ENCODE measurements around the gene PEAK3.

The PEAK3 gene

GRCh38 chr19:2273356-2274184 is 8.4 kb downstream of the PEAK3 start:
- peak in 1 of 2 donors; percentile 65 for DNase-seq (ENCODE audit: extremely low read depth in 1 of 2, low read depth in 1 of 2)

- DNase-seq (ENCODE audit: extremely low read depth in 1 of 2, low read depth in 1 of 2): no peak
These were observed 10.5 kb downstream of the PEAK3 start for GRCh38 chr19:2271234-2272103.

DNA sequence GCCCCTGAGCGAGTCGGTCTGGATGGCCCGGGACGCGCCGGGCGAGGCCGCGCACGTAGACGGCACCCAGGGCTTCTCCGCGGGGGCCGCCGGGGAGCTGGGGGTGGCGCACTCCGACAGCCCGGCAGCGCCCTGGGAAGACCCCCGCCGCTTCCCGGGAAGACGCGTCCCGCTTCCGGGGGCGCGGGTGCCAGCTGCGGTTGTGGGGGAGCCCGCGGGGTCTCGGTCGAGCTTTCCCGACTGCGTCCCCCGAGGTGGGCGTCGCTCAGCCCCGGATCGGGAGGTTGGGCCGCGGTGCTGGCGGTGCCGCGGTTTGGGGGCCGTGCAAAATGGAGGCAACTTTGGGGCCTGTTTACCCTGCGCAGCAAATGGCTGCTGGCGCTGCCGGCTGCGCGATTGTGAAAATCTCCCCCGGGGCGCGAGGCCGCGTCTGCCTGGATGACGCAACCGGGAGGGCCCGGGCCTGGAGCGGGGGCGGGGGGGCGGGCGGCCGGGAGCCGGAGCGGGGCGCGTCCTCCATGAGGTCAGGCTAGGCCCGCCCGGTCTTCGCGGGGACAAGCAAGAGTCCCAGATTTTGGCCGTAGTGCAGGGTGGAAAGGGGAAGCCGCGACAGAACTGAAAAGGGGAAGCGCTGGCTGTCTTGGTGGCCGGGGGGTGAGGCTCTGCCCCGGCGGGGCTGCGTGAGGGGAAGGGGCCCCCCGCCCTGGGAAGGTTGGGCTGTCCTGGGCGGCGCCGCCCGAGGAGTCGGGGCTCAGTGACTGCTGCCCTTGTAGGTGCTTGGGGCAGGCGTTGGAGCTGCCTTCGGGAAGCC is 11.3 kb downstream of the PEAK3 start:
- peak; percentile 36 to 55 for DNase-seq (ENCODE audit: extremely low read depth in 1 of 2, low read depth in 1 of 2)

DNA sequence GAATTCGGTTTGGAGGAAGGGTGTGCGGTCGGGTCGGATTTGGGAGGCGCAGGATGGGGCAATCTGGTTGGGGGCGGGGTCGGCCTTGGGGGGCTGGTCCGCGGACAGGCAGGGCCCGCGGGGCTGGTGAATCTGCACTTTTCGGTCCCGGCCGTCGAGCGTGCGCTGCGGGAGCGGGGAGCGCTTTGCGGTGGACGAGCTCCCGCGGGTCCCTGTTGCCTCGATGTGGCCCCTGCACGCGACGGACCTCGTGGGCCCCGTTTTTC is 11.9 kb downstream of the PEAK3 start:
- DNase-seq (ENCODE audit: extremely low read depth in 1 of 2, low read depth in 1 of 2): no peak

DNA sequence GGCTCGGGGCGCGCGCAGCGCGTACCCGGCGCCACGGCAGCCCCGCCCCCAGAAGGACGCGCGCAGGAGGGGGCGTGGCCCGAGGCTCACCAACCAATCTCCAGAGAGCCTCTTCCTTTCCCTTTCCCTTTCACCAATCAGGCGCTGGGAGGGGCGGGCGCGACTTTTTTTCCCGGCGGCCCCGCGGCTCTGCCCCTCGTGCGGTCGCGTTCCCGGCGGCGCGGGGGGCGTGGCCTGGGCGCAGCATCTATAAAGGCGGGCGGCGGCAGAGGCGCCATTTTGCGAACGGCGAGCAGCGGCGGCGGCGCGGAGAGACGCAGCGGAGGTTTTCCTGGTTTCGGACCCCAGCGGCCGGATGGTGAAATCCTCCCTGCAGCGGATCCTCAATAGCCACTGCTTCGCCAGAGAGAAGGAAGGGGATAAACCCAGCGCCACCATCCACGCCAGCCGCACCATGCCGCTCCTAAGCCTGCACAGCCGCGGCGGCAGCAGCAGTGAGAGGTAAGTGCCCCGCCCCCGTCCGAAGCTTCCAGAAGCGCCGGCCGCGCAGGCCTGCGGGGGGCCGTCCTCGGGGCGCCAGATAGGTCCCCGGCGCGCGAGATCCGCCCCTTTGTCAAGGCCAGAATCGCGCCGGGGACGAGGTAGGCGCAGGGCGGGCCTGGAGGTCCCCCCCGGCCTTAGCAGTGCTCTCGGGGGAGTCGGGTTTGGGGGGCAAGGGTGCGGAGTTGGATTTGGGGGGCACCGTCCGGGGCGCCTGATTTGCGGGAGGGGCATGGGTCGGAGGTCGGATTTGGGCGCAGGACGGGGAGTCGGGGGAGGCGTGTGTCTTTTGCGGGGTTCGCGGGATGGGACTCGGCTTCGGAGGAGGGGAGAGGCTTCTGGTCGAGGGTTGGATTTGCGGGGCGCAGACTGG is 12.5 kb downstream of the PEAK3 start:
- DNase-seq (ENCODE audit: extremely low read depth in 1 of 2, low read depth in 1 of 2): peak; percentile 97 to 98

DNA sequence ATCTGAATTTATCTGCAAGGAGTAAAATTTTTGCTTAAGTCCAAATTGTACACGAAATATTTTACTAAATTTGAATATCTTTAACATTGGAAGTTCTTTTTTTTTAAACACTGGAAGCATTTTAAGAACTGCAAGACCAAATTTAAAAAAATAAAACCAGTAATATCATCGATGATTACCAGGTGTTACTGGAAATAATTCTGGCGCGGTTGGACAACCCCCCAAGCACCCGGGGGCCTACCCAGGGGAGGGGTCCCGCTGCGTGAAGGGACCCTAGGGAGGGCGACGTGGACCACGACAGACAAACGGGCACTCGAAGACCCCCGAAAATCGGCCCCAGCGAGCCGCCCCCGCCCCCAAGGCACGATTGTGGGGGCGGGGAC is 13.1 kb downstream of the PEAK3 start:
- no peak for DNase-seq (ENCODE audit: extremely low read depth in 1 of 2, low read depth in 1 of 2)

DNA sequence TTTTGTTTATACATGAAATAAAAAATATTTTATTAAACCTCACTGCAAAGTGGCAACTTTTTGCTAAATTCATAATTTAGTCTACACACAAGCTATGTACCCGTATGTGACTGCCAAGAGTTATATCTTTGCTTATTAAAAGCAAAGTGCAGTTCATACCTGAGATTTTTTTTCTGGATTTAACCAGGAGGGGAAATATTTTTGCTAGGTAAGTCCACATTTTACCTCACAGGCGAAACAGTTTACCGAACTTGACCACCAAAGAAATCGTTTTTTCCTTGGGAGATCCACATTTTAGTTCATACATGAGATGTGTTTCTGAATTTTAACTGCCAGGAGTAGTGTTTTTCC is 13.5 kb downstream of the PEAK3 start:
- no peak for DNase-seq (ENCODE audit: extremely low read depth in 1 of 2, low read depth in 1 of 2)

GRCh38 chr19:2266183-2266993 is 15.6 kb downstream of the PEAK3 start:
- no peak for DNase-seq (ENCODE audit: extremely low read depth in 1 of 2, low read depth in 1 of 2)

GRCh38 chr19:2261438-2262172 is 20.4 kb downstream of the PEAK3 start:
- no peak for DNase-seq (ENCODE audit: extremely low read depth in 1 of 2, low read depth in 1 of 2)

DNA sequence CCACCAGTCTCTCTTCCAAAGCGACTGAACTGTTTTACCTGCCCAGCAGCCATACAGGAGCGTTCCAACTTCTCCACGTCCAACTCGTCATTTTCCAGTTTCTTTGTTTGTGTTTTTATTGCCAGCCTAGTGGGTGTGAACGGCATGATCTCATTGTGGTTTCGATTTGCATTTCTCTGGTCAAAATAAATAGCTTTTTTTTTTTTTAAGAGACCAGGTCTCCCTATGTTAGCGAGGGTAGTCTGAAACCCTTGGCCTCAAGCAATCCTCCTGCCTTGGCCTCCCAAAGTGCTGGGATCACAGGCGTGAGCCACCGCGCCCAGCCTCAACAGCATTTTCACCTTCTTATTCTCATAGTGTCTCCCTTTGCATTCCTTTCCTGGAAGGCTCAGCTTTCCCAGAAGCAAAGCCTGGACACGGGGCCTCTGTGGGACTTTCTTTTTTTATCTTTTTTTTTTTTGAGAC is 21.6 kb downstream of the PEAK3 start:
- no peak for DNase-seq (ENCODE audit: extremely low read depth in 1 of 2, low read depth in 1 of 2)

GRCh38 chr19:2259336-2259735 is 22.6 kb downstream of the PEAK3 start:
- no peak for DNase-seq (ENCODE audit: extremely low read depth in 1 of 2, low read depth in 1 of 2)

- no peak for DNase-seq (ENCODE audit: extremely low read depth in 1 of 2, low read depth in 1 of 2)
These were observed 25.8 kb downstream of the PEAK3 start, which contains the start of gene JSRP1 for GRCh38 chr19:2255982-2256685. JSRP1 (minus strand) TSS chr19:2256417; CDS start chr19:2255314, 1,103 bp downstream.

DNA sequence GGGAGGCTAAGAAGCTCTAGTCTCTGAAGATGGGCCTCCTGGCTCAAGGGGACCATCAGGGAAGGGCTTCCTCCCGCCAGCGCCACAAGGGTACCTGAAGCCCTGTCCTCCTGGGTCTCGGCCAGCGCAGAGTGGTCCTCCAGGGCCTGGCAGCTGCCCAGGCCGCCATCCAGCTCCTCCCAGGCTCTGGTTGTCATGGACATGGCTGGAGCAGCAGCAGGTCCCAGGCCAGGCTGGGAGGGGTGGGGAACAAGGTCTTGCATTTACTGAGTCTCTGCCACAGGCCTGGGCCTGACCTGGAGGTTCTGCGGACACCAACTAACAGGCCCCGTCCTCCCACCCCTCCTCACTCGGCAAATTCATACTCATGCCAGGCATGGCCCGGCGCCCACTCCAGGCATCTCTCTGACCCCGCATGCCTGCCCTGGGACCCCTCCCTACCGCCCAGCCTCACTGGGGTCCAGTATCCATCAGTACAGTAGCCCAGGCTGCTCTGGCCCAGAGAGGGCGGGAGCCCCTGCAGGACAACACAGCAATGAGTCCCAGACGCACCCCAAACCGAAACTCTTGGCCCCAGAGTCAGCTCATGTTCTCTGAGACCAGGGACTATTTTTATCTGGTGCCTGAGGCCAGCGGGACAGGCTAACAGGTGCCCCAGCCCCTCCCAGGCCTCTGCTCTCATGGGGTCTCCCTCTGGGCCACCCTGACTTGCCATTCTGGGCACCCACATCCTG is 26.7 kb downstream of the PEAK3 start:
- no peak for DNase-seq (ENCODE audit: extremely low read depth in 1 of 2, low read depth in 1 of 2)

- no peak for DNase-seq (ENCODE audit: extremely low read depth in 1 of 2, low read depth in 1 of 2)
These were observed 27.7 kb downstream of the PEAK3 start for GRCh38 chr19:2254064-2254872.

DNA sequence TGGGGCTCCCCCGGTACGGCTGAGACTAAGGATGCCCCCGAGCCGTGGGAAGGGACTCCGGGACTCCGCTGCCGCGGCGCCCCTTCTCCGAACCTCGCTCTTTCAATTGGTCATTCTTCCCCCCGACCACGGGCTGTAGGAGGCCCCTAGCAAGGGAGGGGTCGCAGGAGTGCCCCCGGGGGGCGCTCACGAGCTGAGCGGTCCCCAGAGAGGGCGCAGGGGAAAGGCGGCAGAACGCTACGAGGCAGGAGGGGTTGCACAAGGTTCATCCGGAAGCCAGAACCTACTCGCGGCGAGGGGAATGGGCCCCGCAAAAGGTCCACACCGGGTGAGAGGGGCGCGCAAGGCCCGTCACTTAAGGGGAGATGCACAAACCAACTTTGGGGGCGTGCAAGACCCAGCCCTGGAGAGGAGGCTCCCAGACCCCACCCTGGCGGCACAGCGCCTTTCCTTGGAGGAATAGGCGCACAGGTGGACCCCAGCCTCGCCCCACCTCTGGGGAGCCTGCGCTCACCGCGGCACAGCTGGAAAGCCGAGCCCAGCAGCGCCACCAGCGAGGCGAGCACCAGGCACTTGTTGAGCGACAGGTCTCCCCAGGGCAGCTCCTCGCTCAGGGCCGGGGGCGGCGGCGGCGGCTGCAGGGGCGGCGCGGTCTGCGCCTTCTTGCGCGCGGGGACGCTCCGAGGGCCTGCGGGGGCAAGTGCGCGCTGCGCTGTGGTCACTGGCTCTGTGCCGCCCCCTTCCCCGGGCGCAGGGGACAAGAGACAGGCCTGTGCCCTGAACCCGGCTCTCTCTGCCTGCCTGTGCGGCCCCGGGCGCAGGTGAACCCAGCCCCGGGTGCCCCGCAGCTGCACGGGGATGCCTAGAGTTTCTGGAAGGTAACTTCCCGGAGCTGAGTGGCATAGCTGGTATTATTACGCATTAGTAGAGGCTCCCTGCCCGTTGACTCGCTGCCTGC is 28.6 kb downstream of the PEAK3 start:
- DNase-seq (ENCODE audit: extremely low read depth in 1 of 2, low read depth in 1 of 2): no peak

- no peak for DNase-seq (ENCODE audit: extremely low read depth in 1 of 2, low read depth in 1 of 2)
These were observed 29.2 kb downstream of the PEAK3 start for GRCh38 chr19:2252797-2253105.
